GM19023 (cell line): ENCODE results near the gene DGKE.

Experiments
- ATAC-seq: cut with Tn5 transposase; IDR thresholded peaks from one replicate; pipeline ENCODE4 v1.9.1; 2021; ENCODE audit warnings: mild to moderate bottlenecking, moderate library complexity; ENCODE audit not compliant: unreplicated experiment

Gene DGKE

DNA sequence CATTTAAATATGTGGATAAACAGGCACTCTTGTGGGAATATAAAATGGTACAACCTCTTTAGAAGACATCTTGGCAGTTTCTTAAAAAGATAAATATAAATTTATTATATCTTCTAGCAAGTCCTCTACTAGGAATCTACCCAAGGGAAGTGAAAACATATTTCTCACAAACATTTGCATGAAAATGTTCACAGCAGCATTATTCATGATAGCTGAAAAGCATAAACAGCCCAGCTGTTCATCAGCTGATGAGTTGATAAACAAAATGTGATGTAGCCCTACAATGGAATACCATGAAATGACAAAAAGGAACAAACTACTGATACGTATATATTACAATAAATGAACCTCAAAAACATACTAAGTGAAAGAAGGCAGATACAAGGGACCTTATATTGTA, 12.0 kb downstream of the DGKE start:
- no peak for ATAC-seq

DNA sequence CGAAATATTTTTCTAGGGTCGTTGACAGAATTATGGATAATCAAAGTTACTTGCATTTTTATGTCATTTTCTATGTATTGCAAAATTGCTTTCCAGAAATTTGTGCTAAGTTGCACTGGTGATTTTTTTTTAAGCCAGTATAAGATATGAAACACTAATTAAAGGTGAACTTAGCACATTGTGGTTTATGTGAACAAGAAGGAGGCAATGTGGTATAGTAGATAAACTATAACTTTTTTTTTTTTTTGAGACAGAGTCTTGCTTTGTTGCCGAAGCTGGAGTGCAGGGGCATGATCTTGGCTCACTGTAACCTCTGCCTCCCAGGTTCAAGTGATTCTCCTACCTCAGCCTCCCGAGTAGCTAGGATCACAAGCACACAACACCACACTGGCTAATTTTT, 13.2 kb downstream of the DGKE start:
- no peak for ATAC-seq

DNA sequence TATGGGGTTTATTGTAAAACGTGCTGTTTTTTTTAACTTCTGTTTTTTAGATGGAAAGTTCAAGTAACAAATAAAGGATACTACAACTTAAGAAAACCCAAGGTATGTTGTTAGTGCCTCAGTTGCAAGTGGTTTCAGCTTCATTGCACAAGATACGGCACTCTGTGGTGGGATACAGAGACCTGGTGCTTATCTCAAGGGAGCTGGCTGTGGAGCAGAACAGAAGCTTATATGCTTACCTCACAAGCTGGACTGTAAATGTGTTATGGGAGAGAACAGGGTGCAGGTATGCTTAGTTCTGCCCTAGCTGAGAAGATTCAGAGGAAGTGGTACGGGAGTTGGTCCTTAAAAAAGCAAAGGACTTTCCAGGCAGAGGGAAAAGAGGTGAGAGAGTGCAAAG, 15.2 kb downstream of the DGKE start:
- no peak for ATAC-seq

DNA sequence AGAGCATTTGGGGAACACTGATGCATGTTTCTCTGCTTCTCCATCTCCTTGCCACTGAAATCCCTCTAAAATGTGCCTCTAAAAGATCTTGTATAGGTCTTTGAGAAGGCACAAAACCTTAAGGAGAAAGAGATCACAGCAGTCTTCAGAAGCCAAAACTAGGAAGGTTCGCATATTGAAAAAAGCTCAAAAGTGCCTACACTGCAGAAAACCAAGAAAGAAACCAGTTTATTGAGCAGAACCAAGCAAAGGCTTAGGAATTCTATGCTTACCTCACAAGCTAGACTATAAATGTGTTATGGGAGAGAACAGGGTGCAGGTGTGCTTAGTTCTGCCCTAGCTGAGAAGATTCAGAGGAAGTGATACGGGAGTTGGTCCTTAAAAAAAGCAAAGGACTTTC, 16.6 kb downstream of the DGKE start:
- no peak for ATAC-seq

DNA sequence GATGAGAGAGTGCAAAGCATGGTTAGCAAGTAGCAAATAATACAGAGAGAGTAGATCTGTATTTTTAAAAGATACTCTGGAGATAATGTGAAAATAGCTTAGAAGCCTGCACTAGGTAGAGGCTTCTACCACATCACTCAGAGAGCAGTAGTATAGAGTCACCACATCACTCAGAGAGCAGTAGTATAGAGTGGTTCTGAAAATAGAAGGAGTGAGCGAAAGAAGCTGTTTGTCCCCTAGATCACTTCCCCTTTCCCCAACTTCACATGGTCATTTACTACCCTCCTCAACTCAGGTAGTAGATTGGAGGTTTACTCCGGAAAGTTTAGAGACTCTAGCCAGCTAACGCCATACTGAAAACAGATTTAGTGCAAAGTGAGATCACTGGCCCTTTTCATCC, 17.1 kb downstream of the DGKE start:
- no peak for ATAC-seq

GRCh38 chr17:56861899-56862298, 27.9 kb downstream of the DGKE start:
- ATAC-seq, result no peak

DNA sequence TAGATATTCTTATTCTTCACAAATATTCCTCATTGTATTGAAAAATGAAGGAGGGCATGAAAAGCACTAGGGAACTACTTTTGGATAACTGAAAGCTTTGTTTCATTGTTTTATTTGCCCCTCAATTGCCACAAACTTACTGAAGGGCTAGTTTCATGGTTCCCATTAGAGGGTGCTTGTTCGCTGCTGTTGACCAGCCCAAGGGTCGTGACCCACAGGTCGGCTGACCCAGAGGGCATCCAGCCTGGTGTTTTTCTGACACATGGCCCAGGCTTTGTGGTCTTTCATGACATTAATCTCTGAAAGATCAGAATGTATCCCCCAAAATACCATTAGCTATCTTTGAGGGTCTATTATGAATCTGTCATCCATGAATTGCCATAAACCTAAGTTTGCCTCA, 30.0 kb downstream of the DGKE start:
- no peak for ATAC-seq

GRCh38 chr17:56866076-56866475, 32.1 kb downstream of the DGKE start:
- ATAC-seq, result no peak

DNA sequence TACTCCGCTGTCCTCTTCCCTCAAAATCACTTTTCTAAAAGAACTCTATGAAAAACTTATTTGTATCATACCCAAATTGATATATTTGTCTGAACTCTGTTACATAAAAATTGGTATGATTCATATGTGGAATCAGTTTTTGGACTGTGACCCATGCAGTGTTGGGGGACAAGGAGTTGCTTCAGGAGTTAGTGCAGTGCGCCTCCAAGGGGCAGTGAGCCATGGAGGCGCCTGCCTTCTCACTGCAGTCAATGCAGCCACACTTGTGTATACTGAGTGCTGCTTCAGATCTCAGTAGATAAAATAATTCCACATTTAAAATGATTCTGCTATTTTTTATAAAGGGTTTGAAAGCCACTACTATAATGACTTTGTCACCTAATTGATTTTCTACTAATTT, 32.5 kb downstream of the DGKE start:
- no peak for ATAC-seq

GRCh38 chr17:56867948-56868376, 34.0 kb downstream of the DGKE start:
- ATAC-seq, result no peak

- ATAC-seq, result no peak
Observed at GRCh38 chr17:56868716-56869115, 34.8 kb downstream of the DGKE start.

DNA sequence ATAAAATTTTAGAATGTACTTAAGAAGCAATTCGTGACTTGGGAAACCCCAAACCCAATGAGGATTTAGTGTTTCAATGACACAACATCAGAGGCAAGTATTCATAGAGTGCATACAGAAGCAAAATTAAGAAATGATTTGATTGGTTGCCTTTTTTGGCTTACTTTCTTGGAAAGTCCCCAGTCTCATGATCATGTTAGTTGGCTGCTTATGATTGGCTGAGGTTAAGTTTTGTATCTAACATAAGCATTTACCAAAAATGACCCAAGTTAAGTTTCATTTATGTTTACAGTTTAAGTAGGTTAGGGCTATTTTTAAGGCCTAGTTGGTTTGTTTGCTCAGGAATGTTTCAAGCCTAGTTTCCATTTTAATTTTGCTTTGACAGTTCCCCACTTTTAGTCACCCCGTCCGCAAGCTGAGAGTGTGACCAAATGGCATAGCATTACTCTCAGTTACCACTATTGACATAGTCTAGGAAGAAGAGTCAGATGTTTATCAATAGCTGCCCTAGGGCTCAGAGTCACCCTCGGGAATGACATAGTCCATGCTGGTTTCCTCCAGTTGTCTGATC, 36.2 kb downstream of the DGKE start:
- no peak for ATAC-seq

- ATAC-seq, result no peak
Observed at GRCh38 chr17:56876766-56877179, 42.8 kb downstream of the DGKE start.

GRCh38 chr17:56879280-56879679, 45.3 kb downstream of the DGKE start:
- ATAC-seq, result no peak

DNA sequence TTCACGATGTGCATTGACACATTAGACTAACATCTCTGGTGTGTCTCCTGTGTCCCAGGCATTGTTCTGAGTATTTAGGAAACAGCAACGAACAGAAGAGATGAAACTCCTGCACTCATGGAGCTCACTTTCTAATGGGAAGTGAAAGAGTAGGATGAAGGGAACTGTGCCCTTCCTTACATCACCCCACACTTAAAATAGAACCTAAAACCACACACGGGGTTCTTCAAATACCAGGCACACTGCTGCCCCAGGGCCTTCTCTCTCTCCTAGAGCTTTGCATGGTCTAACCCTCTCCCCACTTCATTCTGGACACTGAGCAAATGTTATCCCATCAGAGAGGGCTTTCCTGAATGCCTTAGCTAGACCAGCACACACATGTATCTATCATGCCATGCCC, 46.2 kb downstream of the DGKE start:
- ATAC-seq, result no peak

GRCh38 chr17:56880571-56880970, 46.6 kb downstream of the DGKE start:
- ATAC-seq, result no peak

DNA sequence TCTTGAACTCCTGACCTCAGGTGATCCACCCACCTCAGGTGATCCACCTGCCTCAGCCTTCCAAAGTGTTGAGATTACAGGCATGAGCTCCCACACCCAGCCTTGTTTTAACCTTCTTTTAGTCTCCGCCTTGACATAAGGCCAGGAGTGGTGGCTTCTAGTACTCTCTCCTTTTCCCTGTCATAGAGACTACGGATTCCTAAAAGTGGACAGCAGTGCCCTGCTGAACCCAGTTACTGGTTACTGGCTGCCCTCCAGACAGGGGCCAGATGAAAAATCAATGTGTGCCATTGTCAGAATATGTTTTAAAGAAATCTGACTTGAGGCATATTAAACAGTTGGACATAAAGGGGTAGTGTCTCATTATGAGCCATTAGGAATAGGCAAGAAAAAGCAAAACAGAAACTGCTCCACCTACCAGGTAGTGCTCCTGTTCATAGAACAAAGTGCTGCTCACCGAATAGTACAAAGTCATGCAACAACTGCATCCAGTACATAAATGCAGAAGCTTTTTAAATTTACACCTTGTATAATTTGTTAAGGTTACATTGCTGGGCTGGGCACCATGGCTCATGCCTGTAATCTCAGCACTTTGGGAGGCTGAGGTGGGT, 47.8 kb downstream of the DGKE start:
- no peak for ATAC-seq

DNA sequence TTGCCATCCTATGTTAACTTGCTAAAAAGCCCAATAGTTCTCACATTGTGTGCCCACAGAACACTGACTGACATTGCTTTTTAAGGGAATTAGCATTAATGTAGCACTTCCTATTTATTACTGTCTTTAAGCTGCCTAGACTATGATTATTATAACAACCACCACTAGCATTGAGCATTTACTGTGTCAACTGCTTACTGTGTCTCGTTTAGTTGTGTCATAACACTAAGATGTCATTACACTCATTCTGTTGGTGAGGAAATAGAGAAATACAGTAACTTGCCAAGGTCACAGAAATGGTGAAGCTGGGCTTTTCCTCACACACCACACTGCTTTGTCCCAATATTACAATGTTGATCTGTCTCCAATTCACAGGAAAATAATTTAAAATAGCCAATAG, 49.7 kb downstream of the DGKE start:
- ATAC-seq, result no peak

DNA sequence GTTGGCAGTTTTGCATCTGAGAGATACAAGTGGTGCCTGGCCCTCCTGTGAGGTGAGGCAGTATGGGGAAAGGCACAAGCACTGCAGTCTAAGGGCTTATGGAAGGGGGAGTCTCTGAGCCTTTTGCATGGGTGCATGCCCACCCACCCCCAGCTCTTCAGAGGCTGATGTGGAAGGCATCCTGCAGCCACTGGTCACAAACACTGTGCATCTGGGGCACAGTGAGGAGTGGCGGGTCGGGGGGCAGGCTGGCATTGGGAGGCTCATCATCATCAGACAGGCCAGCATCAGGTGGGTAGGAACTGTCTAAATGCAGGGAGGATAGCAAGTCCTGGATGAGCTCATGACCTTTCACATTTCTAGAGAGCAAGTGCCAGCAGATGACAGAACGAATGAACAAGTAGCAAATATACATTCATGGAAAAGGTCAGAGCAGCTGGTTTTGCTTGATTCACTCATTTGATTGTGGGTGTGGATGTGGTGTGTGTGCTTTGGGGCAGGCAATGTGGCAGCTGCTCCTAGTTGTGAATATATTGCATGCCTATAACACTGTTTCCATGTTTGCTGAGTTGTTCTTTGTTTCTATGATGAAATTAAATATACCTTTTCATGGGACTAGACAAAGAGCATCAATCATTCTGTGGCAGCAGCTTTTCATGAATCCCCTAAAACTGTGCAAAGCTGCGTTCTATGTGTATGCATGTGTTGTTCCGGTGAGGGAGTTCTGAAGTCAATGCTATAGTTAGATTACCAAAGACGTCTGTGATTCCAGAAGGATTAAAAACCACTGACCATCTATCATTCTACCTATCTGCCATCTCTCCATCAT, 50.7 kb downstream of the DGKE start:
- no peak for ATAC-seq

GRCh38 chr17:56885312-56885657, 51.3 kb downstream of the DGKE start:
- ATAC-seq, result no peak

GRCh38 chr17:56886288-56886731, 52.4 kb downstream of the DGKE start:
- ATAC-seq, result no peak

DNA sequence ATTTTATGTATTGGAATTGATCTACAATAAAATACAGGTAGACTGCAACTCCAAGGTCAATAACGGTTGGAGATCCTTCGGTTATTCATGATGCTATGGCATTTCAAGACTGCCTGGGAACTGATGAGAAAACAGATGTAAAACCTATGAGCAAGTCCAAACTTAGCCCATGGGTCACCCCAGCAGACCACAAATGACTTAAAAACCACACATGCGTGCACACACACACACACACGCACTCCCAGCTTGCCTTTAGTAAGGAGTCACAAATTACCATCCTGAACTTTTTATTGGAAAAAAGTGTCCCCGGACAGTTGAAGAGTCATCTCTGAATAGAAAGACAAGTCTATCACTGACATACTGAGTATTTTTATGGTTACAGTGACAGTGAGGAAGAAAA, 53.2 kb downstream of the DGKE start:
- ATAC-seq, result no peak
